Mesodermal cell (in vitro differentiated cells): Measurements from ENCODE around the gene FAM98B.

Source experiments
- H3K27ac ChIP-seq: 2 replicates; pipeline ENCODE4 v1.7.0; 2013; ENCODE audit warnings: mild to moderate bottlenecking, low read depth, low read length, moderate library complexity; ENCODE audit not compliant: severe bottlenecking
- H3K36me3 ChIP-seq: 2 replicates; pipeline ENCODE4 v1.7.1; 2013; ENCODE audit warnings: mild to moderate bottlenecking, low read length, moderate library complexity; ENCODE audit not compliant: control insufficient read depth, insufficient read depth
- H3K4me1 ChIP-seq: one replicate; pipeline ENCODE4 v1.7.1; 2013; ENCODE audit warnings: mild to moderate bottlenecking, low read length; ENCODE audit not compliant: insufficient read depth, control insufficient read depth, poor library complexity, severe bottlenecking
- H3K4me3 ChIP-seq: 2 replicates; pipeline ENCODE4 v1.7.0; 2013; ENCODE audit warnings: low read length, control low read depth, mild to moderate bottlenecking; ENCODE audit not compliant: insufficient read depth, poor library complexity, severe bottlenecking; ENCODE audit errors: extremely low read depth
- H3K9me3 ChIP-seq: 2 replicates; pipeline ENCODE4 v1.7.1; 2013; ENCODE audit warnings: mild to moderate bottlenecking, low read length, moderate library complexity; ENCODE audit not compliant: control insufficient read depth
- WGBS, 2 experiments: methylation state at CpG; one replicate each; pipeline ENCODE4 v1.1.5; 2013; ENCODE audit warnings: missing lambda C conversion rate in 2 of 2; ENCODE audit not compliant: insufficient coverage in 2 of 2; 5-methylcytosine and 5-hydroxymethylcytosine counted together

FAM98B gene

DNA sequence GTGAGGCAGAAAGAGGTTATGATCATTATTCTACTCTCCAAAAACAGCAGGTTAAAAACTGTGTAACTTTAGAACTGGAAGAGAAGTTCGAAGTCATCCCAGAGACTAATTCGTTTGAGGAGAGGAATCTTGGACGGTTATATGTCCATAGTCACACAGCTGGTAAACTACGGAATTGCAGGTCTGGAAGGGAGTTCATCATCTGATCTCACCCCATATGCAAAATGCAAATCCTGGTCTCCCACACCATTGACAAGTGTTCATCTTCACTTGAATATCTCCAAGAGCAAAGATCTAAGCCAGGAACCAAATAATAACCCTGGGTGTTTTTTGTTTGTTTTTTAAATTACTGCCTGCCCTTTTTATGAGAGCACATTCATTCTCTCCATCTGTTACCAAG is 53.1 kb downstream of the FAM98B start:
- 83 to 84% methylated on average over 3 to 4 of the region's 4 CpGs for WGBS, 2 experiments
- no peak overlapping the region for H3K4me3 ChIP-seq
- H3K27ac ChIP-seq: no peak overlapping the region
- H3K9me3 ChIP-seq: no peaks in the 10 kb centered on the region
- H3K36me3 ChIP-seq: no peaks in the 10 kb centered on the region
- H3K4me1 ChIP-seq: no peaks in the 10 kb centered on the region

DNA sequence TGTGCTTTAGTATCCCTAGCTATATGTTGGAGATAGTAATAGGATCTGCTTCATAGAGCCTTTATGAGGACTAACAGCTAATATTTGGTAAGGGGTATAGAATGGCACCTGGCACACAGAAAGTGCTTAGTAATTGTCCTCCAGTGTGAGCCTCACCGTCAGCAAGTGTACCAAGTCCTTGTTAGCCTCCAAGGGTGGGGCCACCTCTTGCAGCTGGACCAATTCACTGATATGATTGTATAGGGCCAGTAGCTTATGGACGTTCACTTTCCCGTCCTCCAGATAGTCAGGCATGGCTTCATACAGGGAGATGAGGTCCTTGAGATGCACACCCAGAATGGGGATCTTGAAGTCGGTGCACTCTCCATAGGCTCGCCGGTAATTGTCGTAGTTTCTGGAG is 53.6 kb downstream of the FAM98B start:
- Histone ChIP-seq H3K36me3 (no peaks in the 10 kb centered on the region), H3K4me1 (no peaks in the 10 kb centered on the region), H3K4me3 (no peak overlapping the region), H3K9me3 (no peaks in the 10 kb centered on the region), H3K27ac (no peak overlapping the region)
- 90 to 99% methylated on average over 5 to 7 of the region's 7 CpGs for WGBS, 2 experiments

DNA sequence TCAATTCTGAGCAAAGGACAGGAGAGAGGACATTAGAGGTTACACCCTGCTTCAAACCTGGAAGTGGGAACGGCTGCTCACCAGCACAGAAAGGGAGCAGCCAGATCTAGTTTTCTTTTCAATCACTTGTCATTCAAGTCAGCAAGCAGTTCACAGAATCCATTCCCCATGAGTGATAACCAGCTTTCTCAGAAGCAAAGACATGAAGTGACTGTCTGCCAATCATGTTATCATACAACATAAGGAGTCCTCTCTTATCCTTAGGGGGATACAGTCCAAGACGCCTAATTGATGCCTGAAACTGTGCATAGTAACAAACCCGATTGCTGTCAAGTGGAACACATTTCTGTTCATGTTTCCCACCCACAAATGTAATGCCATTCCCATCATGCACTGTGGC is 54.7 kb downstream of the FAM98B start:
- Histone ChIP-seq H3K4me3 (no peak overlapping the region), H3K9me3 (no peaks in the 10 kb centered on the region), H3K4me1 (no peaks in the 10 kb centered on the region), H3K36me3 (no peaks in the 10 kb centered on the region), H3K27ac (no peak overlapping the region)
- WGBS, 2 experiments: 89 to 94% methylated on average over 3 of the region's 3 CpGs

DNA sequence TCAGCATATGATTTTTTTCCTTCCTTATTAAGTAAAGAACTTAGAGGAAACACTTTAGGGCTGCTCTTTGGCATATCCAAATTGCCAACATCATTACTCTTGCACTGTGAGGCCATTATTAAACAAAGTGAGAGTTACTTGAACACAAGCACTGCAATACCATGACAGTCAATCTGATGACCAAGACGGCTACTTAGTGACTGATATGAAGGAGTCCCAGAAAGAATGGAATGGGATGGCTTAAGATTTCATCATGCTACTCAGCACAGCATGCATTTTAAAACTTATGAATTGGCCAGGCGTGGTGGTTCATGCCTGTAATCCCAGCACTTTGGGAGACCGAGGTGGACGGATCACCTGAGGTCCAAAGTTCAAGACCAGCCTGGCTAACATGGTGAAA is 55.2 kb downstream of the FAM98B start:
- 79 to 92% methylated on average over 3 of the region's 4 CpGs for WGBS, 2 experiments
- H3K4me3 ChIP-seq: no peak overlapping the region
- H3K4me1 ChIP-seq: no peaks in the 10 kb centered on the region
- no peak overlapping the region for H3K27ac ChIP-seq
- no peaks in the 10 kb centered on the region for H3K36me3 ChIP-seq
- H3K9me3 ChIP-seq: no peaks in the 10 kb centered on the region

DNA sequence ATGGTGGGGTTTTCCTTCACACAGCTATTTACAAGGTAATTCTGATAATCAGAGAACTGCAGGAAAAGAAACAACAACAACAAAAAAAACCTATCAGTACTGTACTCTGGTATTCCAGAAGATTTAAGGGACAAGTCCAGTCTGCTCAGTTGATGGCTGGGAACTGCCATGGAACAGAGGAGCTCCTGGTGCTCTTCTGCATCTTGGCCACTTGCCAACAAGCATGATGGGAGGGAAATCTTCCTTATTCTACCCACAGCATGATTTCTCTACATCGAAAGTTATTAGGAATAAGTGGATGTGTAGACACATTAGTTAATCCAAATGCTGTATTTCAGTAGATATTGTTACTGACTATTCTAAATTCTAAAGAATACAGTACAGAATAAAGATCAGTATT is 59.0 kb downstream of the FAM98B start:
- no CpG with 5 or more reads among the region's 1 CpG for WGBS, 2 experiments
- H3K36me3 ChIP-seq: no peaks in the 10 kb centered on the region
- no peak overlapping the region for H3K4me3 ChIP-seq
- no peaks in the 10 kb centered on the region for H3K9me3 ChIP-seq
- H3K4me1 ChIP-seq: peaks cover 10% of the 10 kb centered on the region
- no peak overlapping the region for H3K27ac ChIP-seq

DNA sequence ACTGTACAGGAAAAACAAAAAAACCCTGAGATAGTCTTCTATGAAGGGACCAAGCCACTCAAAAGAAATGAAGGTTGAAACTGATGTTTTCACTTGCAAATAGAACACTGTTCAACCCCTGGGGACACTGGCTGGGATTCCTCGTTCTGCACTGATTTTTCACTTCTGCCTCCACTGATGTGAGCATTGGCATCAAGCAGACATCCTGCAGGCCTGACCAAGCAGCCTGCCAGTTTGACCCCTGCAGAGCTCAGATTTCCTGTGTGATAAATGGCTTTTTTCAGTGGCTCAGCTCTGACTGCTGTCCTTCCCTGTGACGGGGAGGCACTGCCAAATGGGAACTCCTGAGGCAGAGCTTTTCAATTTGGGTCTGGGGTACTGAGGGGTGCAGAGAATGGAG is 60.7 kb downstream of the FAM98B start:
- H3K4me1 ChIP-seq: peaks cover 10% of the 10 kb centered on the region
- WGBS, 2 experiments: 0 to 6% methylated on average over 1 to 2 of the region's 2 CpGs
- H3K36me3 ChIP-seq: no peaks in the 10 kb centered on the region
- no peak overlapping the region for H3K4me3 ChIP-seq
- H3K27ac ChIP-seq: no peak overlapping the region
- no peaks in the 10 kb centered on the region for H3K9me3 ChIP-seq

DNA sequence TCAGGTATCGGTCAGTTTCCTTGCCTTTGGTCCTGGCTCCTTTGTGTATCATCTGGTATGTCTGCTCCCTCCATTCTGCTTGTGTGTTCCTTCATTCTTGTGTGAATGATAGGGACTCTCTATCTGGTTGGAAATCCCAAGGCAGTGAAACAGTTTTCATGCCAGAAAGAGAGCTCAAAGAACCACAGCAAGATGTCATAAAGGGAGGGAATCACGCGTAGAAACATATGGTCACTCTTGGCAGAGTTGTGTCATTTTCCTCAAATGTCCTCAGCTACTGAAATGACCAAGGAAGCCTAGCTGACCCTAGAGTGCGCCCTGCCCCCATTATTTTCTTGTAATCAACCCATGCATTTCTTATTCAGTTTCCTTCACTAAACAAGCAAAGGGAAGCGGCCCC is 62.7 kb downstream of the FAM98B start:
- no peak overlapping the region for H3K4me3 ChIP-seq
- H3K4me1 ChIP-seq: peaks cover 10% of the 10 kb centered on the region
- H3K9me3 ChIP-seq: no peaks in the 10 kb centered on the region
- 95 to 98% methylated on average over 3 to 4 of the region's 5 CpGs for WGBS, 2 experiments
- no peak overlapping the region for H3K27ac ChIP-seq
- H3K36me3 ChIP-seq: no peaks in the 10 kb centered on the region

DNA sequence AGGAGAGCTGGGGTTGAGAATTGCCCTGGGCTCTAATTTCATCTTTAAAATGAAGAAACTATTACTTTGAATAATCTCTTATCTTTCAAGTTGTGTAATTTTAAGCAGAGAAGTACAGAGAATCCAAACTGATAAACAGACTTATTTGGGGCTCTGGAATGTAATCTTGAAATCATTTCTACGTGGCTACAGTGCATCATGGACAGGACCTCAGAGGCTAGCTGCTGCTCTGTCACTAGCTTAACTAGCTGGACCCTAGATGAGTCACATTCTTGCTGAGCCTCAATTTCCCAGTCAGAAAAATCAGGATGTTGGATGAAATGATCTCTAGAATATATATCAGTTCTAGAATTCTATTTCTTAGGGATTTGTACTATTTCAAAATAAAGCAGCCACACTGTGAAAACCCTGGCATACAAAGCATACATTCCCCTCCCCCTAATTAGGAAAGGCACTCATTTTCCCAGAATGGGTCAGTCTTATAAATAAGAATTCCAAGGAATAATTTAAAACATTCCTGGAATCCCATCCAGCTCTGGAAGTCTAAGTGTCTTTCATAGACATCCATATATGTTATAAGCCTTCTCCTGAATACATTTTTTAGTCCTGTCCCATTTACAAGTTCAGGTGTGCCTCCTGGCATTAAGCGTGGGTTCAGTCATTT is 63.5 kb downstream of the FAM98B start:
- WGBS, 2 experiments: 77 to 92% methylated on average over 1 of the region's 2 CpGs
- no peak overlapping the region for H3K27ac ChIP-seq
- H3K36me3 ChIP-seq: no peaks in the 10 kb centered on the region
- no peak overlapping the region for H3K4me3 ChIP-seq
- no peaks in the 10 kb centered on the region for H3K9me3 ChIP-seq
- peaks cover 10% of the 10 kb centered on the region for H3K4me1 ChIP-seq

DNA sequence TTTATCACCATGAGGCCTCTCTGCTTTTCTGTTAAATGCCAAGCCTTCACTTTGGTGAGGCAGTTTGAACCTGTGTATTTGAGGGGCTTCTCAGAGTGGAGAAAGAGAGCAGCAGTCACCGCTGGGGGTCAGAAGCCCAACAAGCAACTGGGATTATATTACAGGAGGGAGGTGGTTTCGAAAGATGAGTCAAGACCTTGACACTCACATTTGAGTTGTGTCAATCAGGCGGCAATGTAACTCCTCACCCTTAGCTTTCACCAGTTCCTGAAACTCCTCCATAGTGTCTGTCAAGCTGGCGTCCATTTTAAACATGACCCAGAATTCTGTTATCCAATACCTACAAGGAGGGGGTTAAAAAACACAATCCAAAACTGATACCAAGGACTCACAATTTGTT is 64.2 kb downstream of the FAM98B start:
- Histone ChIP-seq H3K36me3 (no peaks in the 10 kb centered on the region), H3K9me3 (no peaks in the 10 kb centered on the region), H3K4me3 (no peak overlapping the region), H3K4me1 (peaks cover 10% of the 10 kb centered on the region), H3K27ac (no peak overlapping the region)
- 50 to 55% methylated on average over 1 to 3 of the region's 4 CpGs for WGBS, 2 experiments

DNA sequence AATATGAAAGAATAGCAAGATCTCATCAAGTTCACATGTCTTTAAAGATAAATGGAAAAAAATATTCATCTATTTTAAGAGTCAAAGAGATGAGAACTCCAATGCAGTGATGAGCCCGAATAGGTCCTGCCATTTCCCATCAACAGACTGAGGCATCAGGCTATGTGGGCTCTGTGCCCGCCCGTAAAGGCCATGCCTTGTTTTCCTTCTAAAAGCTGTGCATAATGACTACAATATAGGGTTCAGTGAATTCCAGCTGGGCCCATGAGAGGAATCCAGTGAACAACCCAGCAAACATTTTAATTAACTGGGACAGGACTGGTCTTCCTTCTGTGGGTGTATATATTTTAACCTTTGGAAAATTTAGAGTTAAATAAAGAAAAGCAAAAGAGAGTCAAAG is 66.1 kb downstream of the FAM98B start:
- no peaks in the 10 kb centered on the region for H3K9me3 ChIP-seq
- no peak overlapping the region for H3K4me3 ChIP-seq
- peaks cover 5% of the 10 kb centered on the region for H3K4me1 ChIP-seq
- no peak overlapping the region for H3K27ac ChIP-seq
- 97% methylated on average over 3 of the region's 3 CpGs; no CpG with 5 or more reads in 1 of the 2 experiments for WGBS, 2 experiments
- no peaks in the 10 kb centered on the region for H3K36me3 ChIP-seq

DNA sequence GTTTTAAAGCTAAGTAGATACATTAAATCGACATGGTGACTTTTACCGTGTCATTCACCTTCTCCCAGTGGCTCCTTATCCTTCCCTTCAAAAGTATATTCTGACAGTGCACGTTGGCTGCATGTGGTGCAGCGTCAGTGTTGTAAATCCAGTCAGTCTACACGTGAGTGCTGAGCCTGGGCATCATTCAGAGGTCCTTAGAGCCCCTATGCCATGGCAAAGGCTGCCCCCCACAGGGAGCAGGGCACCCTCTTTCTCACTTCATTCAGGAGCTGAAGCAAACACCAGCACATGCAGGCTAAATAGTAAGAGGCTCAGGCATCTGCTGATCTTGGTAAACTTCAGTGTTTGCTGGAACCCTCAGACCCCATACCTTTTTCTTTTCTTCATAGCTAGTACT is 67.4 kb downstream of the FAM98B start:
- WGBS, 2 experiments: 63 to 81% methylated on average over 5 of the region's 5 CpGs

More for the DNA sequence above, 67.4 kb downstream of the FAM98B start:
- H3K4me3 ChIP-seq: no peak overlapping the region
- no peaks in the 10 kb centered on the region for H3K36me3 ChIP-seq
- no peak overlapping the region for H3K27ac ChIP-seq
- H3K4me1 ChIP-seq: no peaks in the 10 kb centered on the region
- no peaks in the 10 kb centered on the region for H3K9me3 ChIP-seq
